Spleen (tissue), 11 donors: ENCODE results near the gene GAB2. TPM values are rescaled to one million over a fixed set of nuclear protein-coding genes. Genes with fewer than 3 reads are reported as not detected.

Experiments
- DNase-seq: peaks from one replicate; pipeline ENCODE4 v3.0.0-alpha.2; 2020
- H3K27ac ChIP-seq, 8 donors: fragments of 200-600 bp; sonication (generic) in 7 of 8; 1 replicate in 4 of 8; 2 replicates in 4 of 8; pipeline versions ENCODE4 v1.5.0 to v1.8.0; 2016 to 2021; ENCODE audit warnings: inconsistent platforms in 4 of 8, mild to moderate bottlenecking in 4 of 8, moderate library complexity in 1 of 8
- H3K27me3 ChIP-seq, 7 donors: fragments of 200-600 bp; sonication (generic) in 6 of 7; replicated peaks in 1 of 7; 1 replicate in 4 of 7; 2 replicates in 3 of 7; pipeline versions ENCODE4 v1.5.0 to v1.8.0; 2016 to 2021; ENCODE audit warnings: inconsistent platforms in 3 of 7, mild to moderate bottlenecking in 1 of 7
- H3K36me3 ChIP-seq, 6 donors: fragments of 200-600 bp; sonication (generic) in 5 of 6; 1 replicate in 4 of 6; 2 replicates in 2 of 6; pipeline versions ENCODE4 v1.5.0 to v1.8.0; 2016 to 2021; ENCODE audit warnings: inconsistent platforms in 2 of 6
- H3K4me1 ChIP-seq, 6 donors: fragments of 200-600 bp; sonication (generic) in 5 of 6; 1 replicate in 3 of 6; 2 replicates in 3 of 6; pipeline versions ENCODE4 v1.5.0 to v1.8.0; 2016 to 2021; ENCODE audit warnings: inconsistent platforms in 3 of 6
- H3K4me3 ChIP-seq, 8 donors: fragments of 200-600 bp; sonication (generic) in 7 of 8; 1 replicate in 4 of 8; 2 replicates in 4 of 8; pipeline versions ENCODE4 v1.5.0 to v1.8.0; 2016 to 2021; ENCODE audit warnings: inconsistent platforms in 4 of 8, mild to moderate bottlenecking in 4 of 8, moderate library complexity in 2 of 8
- H3K9me3 ChIP-seq, 8 donors: fragments of 200-600 bp; sonication (generic) in 7 of 8; 1 replicate in 4 of 8; 2 replicates in 4 of 8; pipeline versions ENCODE4 v1.5.0 to v1.8.0; 2016 to 2021; ENCODE audit warnings: inconsistent platforms in 4 of 8
- CTCF ChIP-seq, 11 experiments: fragments of 200-600 bp in 7 of 11; fragments of 450-650 bp in 4 of 11; sonication (generic) in 4 of 11; IDR thresholded peaks in 8 of 11; conservative IDR thresholded peaks in 3 of 11; 1 replicate in 7 of 11; 2 replicates in 4 of 11; pipeline versions ENCODE4 v1.4.0 to v1.8.0; 2016 to 2021; ENCODE audit warnings: antibody characterized with exemption in 11 of 11, inconsistent platforms in 4 of 11, mild to moderate bottlenecking in 1 of 11
- POLR2A ChIP-seq, 3 donors: fragments of 450-650 bp; IDR thresholded peaks; one replicate each; pipeline ENCODE4 v1.5.1; 2017; ENCODE audit warnings: antibody characterized with exemption in 3 of 3, mild to moderate bottlenecking in 1 of 3
- POLR2AphosphoS5 ChIP-seq, 3 donors: sonication (generic); formaldehyde crosslinking; IDR thresholded peaks; one replicate each; pipeline ENCODE4 v1.5.1; 2017; ENCODE audit warnings: antibody characterized with exemption in 3 of 3
- WGBS, 5 donors: extraction: QIAGEN DNeasy Blood & Tissue Kit in 3 of 5; methylation state at CpG; one replicate each; pipeline versions ENCODE4 v1.1.5 to v1.1.7; 2013 to 2018; 5-methylcytosine and 5-hydroxymethylcytosine counted together
- intact Hi-C: fragments of 100-400 bp; cut with DNase I; formaldehyde crosslinking; loops from one replicate; pipeline ENCODE4 v1.15.0; 2023; ENCODE audit warnings: low total_unique reads
- polyA plus RNA-seq, 3 donors: library from polyadenylated mRNA; stranded (reverse); fragments of 200-250 nt; gene quantifications; one replicate each; pipeline ENCODE4 v1.2.1, GENCODE V29; 2013
- total RNA-seq, 7 donors: library from RNA; depleted of rRNA in 3 of 7; stranded (reverse); fragments of >200 nt in 3 of 7; fragmentation: NEBNext Ultra II Directional in 4 of 7; extraction: Animal tissue kit (Norgen Biotek cat#: 25700) in 4 of 7; gene quantifications; one replicate each; pipeline versions ENCODE4 v1.1.0 to v1.2.1, GENCODE V29; 2016 to 2021
- donor health status: healthy with polysubstance abuse.
- donor health status: DM: no; HTN: no; CAD: no; lungs with moderate emphysema.
- donor health status: DM: no; HTN: no; CAD: no.
- donor health status: Bipolar disorder and iron deficiency.
- donor health status: healthy.
- donor health status: DM: no; HTN: no; CAD: no.
- donor health status: DM: yes; HTN: yes; CAD: no.

GAB2 gene
- total and polyA plus RNA-seq, 10 donors = 2.3 to 57.7 (median 47.0) TPM

- intact Hi-C loops = no loop called here
- WGBS, 5 donors = 21 to 23% (median 21%) methylated on average over 30 to 31 of the region's 31 CpGs
- DNase-seq = peak; percentile 94
Measured at GRCh38 chr11:78187366-78188285, 230.0 kb downstream of the GAB2 start.

DNA sequence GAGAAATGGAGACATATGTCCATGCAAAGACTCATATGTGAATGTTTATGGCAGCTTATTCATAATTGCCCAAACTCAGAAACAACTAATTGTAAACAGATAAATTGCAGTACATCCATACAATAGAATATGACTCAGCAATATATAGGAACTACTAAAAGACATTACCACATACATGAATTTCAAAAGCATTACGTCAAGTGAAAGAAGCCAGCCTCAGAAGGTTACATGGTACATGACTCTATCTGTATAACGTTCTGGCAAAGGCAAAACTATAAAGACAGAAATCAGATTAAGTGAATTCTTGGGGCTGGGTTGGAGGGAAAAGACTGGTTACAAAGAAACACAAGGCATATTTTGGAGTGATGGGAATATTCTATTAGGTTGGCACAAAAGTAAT is 236.4 kb downstream of the GAB2 start:
- peaks cover 0 to 11% (median 0%) of the 10 kb centered on the region in 8 donors for H3K9me3 ChIP-seq

More at GRCh38 chr11:78187366-78188285, 230.0 kb downstream of the GAB2 start:
- Histone ChIP-seq H3K9me3 (no peaks in the 10 kb centered on the region), H3K4me3 (peak overlapping the region; percentile 85 to 99 (median 95)), H3K4me1 (peaks cover 15 to 60% (median 43%) of the 10 kb centered on the region in 6 donors), H3K36me3 (peaks cover 0 to 20% (median 0%) of the 10 kb centered on the region in 6 donors), H3K27me3 (no peaks in the 10 kb centered on the region), H3K27ac (peak overlapping the region; percentile 24 to 95 (median 88))
- TF ChIP-seq CTCF (IDR thresholded peaks at IDR 0.05 in 8 of 11, conservative IDR thresholded peaks at IDR 0.05 in 3 of 11) = no peak
- TF ChIP-seq POLR2A (IDR thresholded peaks at IDR 0.05) = no peak
- TF ChIP-seq POLR2AphosphoS5 (IDR thresholded peaks at IDR 0.05) = no peak

DNA sequence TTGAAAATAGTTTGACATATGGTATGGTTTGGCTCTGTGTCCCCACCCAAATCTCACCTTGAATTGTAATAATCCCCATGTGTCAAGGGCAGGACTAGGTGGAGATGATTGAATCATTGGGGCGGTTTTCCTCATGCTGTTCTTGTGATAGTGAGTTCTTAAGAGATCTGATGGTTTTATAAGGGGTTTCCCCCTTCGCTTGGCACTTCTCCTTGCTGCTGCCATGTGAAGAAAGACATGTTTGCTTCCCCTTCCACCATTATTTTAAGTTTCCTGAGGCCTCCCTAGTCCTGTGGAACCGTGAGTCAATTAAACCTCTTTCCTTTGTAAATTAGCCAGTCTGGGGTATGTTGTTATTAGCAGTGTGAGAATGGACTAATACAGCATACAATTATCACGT is 236.9 kb downstream of the GAB2 start:
- Histone ChIP-seq H3K4me3 (no peak overlapping the region), H3K27ac (peak overlapping the region in 2 of 8 donors; percentile 35 to 69), H3K4me1 (peaks cover 0 to 8% (median 2%) of the 10 kb centered on the region in 6 donors), H3K27me3 (no peaks in the 10 kb centered on the region), H3K9me3 (peaks cover 0 to 11% (median 0%) of the 10 kb centered on the region in 8 donors), H3K36me3 (peaks cover 0 to 28% (median 0%) of the 10 kb centered on the region in 6 donors)
- TF ChIP-seq POLR2AphosphoS5 (IDR thresholded peaks at IDR 0.05) (no peak), POLR2A (IDR thresholded peaks at IDR 0.05) (no peak), CTCF (IDR thresholded peaks at IDR 0.05 in 8 of 11, conservative IDR thresholded peaks at IDR 0.05 in 3 of 11) (no peak)
- intact Hi-C loops = no loop called here
- DNase-seq = no peak
- 87 to 96% (median 88%) methylated on average over 4 of the region's 4 CpGs for WGBS, 5 donors

More for the DNA sequence above, 236.4 kb downstream of the GAB2 start:
- DNase-seq = no peak
- 49 to 85% (median 71%) methylated on average over 2 of the region's 2 CpGs for WGBS, 5 donors
- Histone ChIP-seq H3K4me3 (no peak overlapping the region), H3K27ac (peak overlapping the region in 2 of 8 donors; percentile 35 to 69), H3K36me3 (peaks cover 0 to 33% (median 0%) of the 10 kb centered on the region in 6 donors), H3K27me3 (no peaks in the 10 kb centered on the region), H3K4me1 (peaks cover 0 to 12% (median 4%) of the 10 kb centered on the region in 6 donors)
- intact Hi-C loops = no loop called here
- TF ChIP-seq POLR2A (IDR thresholded peaks at IDR 0.05) (no peak), POLR2AphosphoS5 (IDR thresholded peaks at IDR 0.05) (no peak), CTCF (IDR thresholded peaks at IDR 0.05 in 8 of 11, conservative IDR thresholded peaks at IDR 0.05 in 3 of 11) (no peak)
